GM21737 (cell line): ENCODE measurements around the gene KCNJ10.

Source experiments
- ATAC-seq: cut with Tn5 transposase; IDR thresholded peaks from one replicate; pipeline ENCODE4 v1.9.1; 2021; ENCODE audit warnings: mild to moderate bottlenecking, moderate library complexity; ENCODE audit not compliant: unreplicated experiment

The KCNJ10 gene

DNA sequence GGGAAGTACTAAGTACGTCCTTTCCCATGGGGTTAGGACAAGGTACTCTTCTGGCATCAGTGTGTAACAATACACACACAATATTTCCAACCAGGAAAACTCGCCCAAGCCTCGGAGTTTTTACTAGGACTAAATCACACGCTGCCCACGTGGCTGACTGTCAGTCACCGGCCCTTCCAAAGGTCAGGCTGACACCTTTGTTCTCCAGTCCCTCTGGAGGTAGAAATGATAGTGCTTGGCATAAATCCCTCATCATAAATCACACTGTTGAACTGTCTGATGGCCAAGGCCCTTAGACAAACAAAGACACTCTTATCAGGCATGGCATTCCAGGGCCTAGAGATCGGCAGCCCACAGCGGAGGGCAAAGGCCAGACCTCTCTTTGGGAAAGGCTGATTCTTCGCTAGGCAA lies 99.0 kb downstream of the KCNJ10 start:
- ATAC-seq: no peak

DNA sequence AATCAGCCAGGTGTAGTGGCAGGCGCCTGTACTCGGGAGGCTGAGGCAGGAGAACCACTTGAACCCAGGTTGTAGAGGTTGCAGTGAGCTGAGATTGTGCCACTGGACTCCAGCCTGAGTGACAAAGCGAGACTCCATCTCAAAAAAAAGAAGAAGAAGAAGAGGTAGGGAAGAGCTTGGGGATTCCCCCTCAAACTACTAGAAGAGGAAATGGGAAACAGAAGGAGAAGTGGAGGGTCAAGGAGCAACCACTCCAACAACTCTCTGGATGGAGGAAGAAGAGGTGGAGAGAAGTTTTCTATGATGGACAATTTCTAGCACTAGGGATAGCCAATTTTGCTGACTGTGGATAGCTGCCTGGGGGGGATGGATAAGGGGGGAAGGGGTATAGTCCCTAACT lies 101.1 kb downstream of the KCNJ10 start:
- ATAC-seq: no peak

DNA sequence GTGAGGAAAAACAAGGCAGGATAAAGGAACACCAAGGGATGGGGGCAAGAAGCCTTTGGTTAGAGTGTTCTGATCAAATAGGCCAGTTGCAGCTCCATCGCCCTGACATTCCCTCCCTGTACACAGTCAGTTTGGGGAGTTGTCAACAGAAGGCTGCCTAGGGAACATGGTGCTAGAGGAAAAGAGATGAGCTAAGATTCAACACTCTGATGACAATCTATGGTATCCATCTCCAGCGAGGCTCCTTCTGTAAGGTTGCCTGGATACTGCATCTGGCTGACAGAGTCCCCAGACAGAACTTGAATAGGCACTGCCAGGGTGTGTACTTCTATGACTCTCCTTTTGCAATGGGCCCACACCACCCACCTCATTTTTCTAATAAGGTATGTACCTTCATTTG lies 104.7 kb downstream of the KCNJ10 start:
- ATAC-seq: no peak

DNA sequence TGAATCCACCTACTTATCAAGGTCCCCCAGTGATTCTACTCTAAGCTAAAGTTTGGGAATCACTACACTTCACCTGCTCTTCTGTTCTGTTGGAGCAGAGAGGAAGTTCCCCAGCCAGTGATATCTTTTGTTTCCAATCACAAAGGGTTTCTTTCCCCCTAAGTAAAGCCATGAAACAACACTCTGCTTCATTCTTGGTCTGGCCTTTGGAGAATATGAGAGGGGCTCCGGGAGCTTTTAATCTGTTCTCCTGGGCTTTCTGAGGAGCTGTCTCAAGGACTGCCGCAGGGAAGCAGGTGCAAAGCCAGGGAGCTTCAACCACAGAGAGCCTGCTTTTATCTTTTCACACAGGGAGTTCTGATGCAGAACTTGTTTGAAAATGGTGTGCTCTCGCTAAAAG lies 105.8 kb downstream of the KCNJ10 start:
- ATAC-seq: no peak

DNA sequence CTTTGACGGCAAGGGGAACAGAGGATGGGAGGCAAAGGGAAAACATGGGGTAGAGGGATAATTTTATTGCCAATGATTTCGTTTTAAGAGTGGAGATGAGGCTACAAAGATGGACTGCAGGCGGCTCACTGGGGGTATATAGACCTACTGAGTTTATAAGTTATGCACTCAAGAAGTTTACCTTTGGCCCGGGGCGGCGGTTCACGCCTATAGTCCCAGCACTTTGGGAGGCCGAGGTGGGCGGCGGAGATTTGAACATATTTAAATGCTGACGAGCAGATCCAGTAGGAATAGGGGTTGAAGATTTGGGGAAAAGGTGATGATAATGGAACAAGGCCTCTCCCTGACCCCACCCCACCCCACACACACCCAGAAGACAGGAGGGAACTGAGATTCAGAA lies 107.8 kb downstream of the KCNJ10 start:
- no peak for ATAC-seq

DNA sequence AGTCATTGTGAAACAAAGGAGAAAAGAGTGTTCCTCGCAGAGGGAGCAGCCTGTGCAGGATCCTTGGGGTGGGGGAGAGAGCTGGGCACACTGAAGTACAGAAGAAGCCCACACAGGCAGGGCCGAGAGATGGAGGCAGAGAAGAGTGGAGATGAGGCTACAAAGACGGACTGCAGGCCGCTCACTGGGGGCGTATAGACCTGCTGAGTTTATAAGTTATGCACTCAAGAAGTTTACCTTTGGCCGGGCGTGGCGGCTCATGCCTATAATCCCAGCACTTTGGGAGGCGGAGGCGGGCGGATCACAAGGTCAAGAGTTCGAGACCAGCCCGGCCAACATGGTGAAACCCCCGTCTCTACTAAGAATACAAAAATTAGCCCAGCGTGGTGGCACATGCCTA lies 108.3 kb downstream of the KCNJ10 start:
- ATAC-seq: no peak

DNA sequence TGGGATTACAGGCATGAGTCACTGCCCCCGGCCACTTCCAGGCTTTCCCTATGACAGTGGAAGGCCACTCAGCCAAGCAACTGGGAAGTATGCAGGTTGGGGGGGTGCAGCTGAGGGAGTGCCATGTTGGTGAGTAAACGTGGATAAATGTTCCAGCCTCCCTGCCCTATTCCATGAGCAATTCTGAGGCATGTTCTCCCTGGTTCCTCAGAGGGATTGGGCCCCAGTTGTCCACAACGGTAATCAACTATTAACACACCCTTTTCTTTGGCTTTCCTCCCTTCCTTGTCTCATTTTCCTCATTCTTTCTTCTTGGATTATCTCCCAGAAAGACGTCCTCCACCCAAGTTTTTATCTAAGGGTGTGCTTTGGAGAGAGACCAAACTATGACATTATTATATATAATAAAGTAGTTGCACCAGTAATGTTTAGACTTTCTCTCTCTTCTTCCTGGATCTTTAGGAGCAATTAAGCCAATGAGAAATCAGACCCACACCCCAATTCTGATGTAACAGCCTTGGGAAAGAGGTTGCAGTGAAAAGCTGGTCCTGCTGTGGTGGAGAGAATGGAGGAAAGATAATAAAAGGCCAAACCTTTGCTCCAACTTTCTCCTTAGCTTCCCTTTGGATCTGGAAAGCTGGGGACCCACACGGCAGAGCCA lies 109.1 kb downstream of the KCNJ10 start:
- ATAC-seq: no peak

DNA sequence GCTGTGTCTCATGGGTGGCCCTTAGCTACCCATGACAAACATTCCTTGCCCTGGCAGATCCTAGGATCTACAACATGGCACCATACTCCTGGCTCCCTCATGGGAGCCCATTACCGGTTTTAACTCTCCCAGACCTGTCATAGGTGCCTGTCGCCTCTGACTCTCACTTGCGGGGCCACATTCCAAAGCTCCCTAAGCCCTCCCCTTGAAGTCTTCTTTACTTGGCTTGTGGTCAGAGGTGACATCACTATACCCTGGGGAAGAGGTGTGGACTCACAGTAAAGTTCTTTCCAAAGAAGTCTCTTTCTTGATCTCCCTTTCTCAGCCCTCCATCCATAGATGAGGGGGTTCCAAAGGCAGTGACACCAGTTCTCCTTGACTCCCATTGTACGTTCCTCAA lies 110.5 kb downstream of the KCNJ10 start:
- ATAC-seq: no peak

DNA sequence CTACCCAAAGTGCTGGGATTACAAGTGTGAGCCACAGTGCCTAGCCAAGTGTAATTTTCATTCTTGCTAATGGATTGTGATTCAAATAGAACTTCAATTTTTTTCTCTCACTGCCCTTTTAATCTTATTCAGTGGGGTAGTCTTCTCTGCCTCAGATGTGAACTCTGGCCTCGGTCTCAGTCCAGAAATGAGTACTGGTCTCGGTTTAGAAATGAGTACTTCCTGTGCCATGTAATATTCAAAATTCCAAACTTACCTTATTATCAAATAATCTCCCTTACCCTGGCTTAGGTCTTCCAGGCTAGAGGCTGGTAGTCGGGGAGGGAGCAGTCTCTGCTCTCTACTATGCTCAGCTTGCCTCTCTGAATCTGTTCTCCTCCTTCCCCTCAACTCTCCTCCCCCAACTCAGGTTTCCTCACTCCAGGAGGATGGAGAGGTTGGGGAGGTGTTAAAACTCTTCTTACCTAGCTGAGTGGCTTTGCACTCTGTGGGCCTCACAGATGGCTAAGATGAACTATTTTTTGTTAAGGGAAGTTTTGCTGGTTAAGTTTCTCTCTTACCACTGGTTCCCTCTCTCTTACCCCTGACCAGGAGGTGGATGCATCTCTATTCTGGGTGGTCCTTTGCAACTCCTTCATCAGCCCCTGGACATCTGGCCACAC lies 111.1 kb downstream of the KCNJ10 start:
- no peak for ATAC-seq

DNA sequence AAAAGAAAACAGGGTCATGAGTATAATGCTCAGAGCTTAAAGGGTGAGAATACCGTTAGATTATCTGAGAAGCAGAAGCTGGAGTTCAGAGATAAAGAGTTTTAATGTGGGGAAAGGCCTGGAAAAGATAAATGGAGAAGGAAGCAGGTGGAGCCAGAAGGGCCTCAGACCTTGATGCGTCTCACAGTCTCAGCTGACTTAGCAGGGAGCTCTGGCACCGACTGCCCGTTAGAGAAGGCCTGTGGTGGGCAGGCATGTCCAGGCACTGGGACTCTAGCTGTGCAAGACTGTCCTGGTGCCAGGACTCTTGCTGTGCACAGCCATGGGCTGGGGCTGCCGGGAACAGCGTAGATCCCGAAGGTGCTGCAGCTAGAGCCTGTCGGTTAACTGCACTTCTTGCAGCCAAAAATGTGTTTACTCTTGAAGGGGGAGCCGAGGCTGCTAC lies 112.1 kb downstream of the KCNJ10 start:
- ATAC-seq: no peak

DNA sequence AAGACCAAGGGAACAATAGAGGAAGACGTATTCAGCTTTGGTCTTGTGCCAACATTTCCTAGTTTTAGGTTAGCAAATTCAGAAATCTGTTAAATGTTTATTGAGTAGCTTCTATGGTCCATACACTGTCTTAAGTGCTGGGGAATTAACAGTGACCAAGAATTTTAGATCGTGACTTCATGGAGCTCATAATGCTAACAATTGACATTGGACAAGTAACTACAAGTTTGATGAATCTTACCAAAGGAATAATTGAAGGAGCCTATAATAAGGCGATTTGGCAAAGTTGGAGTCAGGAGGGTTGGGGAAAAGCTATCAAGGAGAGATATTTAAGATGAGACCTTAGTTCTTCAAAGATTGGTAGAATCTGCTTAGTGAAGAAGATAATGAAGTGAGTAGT lies 114.5 kb downstream of the KCNJ10 start:
- ATAC-seq: no peak

DNA sequence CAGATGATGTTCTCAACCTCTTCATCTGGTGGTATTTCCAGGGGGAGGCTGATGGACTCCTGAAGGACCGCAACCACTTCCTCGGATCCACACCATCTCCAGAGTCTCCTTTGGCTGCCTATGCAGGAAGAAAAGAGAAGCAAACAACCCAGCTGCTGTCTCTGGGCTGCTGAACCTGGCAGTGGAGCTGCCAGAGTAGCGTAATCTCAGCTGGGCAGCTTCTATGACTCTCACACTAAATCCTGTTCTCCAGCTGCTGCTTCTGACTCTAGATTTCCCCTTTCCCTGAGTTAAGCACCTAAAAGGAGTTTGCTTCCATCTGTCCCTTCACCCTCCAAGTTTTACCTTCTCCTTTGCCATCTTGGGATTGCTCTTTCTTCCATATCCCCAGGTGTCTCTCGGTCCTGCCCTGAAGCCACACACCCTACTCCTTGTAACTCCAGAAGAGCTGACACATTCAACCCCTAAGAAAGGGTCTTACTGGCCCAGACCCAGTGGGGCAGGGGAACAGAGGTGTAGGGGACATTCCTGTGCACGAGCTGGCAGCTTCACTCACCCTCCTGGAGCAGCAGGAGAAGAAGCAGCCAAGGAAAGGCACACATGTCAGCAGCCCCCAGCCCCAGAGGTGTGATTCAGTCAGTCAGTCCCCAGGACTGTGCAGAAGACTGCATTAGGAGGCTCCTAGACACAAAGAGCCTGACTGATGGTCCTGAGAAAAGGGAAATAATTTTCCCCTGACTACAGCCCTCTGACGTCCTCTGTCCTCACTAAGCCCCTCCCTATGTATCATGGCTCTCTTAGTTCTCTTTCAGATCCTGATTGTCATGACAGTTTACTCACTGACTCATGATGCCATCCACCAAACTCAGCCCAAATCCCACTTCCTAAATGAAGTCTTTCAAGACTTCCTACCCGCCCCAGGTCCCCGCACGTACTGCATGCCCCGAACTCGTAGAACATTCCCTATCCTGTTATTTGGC lies 116.1 kb downstream of the KCNJ10 start, which contains the start of gene SLAMF9:
SLAMF9 (minus strand) TSS at position 702 of the 980 bp plus-strand sequence; CDS start at position 602, 100 bp downstream.
- ATAC-seq: no peak

DNA sequence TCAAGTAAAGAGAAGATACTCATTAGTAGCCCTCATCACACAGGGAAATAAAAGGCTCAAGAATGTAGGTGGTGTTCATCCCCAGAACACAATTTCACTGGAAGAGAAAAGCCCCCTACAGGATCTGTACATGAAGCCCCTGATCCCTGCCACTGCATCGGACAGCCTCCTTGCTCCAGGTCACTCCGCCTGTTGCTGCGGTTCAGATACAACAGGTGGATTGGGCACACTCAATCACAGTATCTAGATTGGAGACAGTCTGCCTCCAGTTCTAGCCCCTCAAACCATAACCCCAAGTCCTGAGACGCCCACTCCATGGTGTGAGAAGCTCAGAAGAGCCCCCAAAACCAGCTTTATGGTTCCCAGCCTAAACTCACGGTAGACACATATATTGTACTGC lies 117.0 kb downstream of the KCNJ10 start:
- ATAC-seq: no peak

DNA sequence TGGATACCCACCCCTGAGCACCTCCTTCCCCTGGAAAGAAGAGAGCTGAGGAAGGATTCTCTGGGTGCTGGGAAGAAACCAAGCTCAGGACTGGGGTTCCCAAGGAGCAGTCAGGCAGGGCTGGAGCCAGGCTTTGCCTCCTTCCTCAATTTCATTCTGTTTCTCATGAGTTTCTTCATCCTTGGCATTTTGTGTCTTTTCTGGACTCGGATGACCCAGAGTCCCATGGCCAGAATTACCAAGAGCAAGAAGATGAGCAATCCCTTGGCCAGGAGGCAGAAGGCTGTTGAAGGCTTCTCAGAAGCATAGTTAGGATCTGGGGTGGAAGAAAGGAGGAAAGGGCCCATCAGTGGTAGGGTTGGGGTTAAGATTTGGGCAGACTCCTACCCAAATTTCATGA lies 118.4 kb downstream of the KCNJ10 start:
- no peak for ATAC-seq

DNA sequence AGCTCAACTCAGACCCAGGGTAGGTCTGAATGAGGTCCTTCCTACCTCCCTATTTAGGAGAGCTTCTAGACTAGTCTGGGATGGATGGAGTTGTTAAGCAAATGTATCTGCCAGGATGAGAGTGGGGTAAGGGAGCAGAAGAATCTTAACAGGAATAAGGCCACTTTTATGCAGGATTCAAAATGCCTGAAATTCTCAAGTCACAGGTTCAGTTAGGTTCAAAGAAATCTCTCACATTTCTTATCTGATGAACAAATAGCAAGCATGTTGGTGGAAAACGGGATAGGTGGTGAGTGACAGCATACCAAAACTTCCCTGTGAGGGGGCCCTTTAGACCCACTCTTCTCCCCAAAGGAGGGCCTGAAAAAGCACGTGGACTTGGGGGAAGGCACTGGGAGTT lies 118.9 kb downstream of the KCNJ10 start:
- no peak for ATAC-seq

DNA sequence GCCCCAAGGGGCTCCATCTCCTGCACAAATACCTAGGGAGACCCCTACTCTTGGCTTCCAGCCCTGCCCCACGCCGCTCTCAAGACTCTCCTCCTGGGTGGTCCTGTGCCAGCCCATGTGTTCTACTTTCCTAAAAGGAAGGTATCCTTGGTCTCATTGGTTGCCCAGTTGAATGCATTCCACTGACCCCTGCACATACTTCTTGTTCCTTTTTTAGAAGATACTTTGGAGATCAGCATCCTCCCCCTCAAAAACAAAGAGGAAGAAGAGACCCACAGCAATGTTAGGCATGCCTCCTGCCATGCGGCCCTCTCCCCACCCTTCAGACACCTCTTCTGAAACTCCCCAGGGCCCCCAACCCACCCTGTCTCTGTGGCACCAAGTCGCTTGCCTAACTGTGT lies 120.0 kb downstream of the KCNJ10 start:
- no peak for ATAC-seq

DNA sequence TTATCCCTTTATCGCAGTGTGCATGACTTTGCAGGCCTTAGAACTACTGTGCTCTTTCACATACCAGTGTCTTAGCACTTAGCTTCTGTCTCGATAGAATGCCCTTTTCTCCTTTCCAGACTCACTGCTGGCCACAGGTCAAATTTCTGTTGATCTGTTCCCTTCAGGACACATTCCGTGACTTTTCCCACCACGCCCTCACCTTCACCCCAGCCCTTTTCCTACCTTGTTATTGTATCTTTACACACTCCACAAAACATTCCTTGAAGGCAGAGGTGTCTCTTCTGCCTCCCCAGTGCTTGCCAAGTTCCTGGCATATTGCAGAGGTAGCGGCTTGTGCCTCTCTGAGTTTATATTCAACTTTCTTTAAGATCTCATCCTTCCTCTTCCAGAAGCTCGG lies 120.8 kb downstream of the KCNJ10 start:
- ATAC-seq: no peak
